ENCODE measurements around the gene KNCN.

KNCN gene

GRCh38 chr1:46526013-46526690, 25.3 kb downstream of the KNCN start:
- no peak overlapping the region for H3K4me3 ChIP-seq (ENCODE audit: insufficient read depth, low read depth, low read length, poor library complexity, severe bottlenecking)
- H3K36me3 ChIP-seq (ENCODE audit: control insufficient read depth, insufficient read depth, low read length) = no peaks in the 10 kb centered on the region
- no peak for DNase-seq
- H3K27me3 ChIP-seq (replicated peaks; ENCODE audit: control insufficient read depth, insufficient read depth, low read length, poor library complexity, severe bottlenecking) = peaks cover 5% of the 10 kb centered on the region
- no peak overlapping the region for H3K27ac ChIP-seq (ENCODE audit: insufficient read depth, low read length, poor library complexity, severe bottlenecking)
- H3K4me1 ChIP-seq (ENCODE audit: control insufficient read depth, insufficient read depth, low read length, poor library complexity, severe bottlenecking) = no peaks in the 10 kb centered on the region
- no peaks in the 10 kb centered on the region for H3K9me3 ChIP-seq (ENCODE audit: control insufficient read depth, low read length)

DNA sequence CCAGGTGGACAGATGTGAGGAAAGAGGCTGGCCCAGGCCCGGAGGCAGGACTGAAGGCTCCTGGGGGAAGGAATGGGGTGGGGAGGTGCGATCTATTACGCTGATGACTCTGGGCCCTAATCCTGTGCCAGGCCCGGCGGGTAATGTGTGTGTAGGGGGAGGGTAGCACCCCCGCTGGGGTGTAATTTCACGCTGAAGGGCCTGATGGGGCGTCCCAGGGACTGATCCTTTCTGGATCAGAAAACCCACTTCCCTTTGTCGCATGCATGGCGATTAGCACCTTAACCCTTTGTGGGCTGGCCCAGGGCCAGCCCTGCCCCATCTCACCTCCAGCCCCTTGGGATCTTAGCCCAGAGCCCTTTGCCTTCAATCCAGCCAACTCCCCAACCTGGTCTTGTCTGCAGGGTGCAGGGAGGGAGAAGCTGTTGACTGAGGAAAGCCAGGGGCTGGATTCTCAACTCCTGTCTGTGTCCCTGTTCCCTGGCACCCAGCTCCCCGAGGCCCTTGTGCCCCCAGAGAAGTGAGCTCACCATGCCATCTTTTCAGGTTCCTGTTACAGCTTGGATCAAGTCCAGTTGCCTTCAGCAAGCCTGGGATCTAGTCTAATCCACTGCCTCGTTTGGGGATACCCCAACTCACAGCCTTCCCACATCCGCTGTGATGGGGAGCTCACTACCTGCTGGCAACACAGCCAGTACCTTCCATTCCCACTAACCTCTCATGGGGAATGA, 26.0 kb downstream of the KNCN start:
- no peaks in the 10 kb centered on the region for H3K9me3 ChIP-seq (ENCODE audit: control insufficient read depth, low read length)
- H3K27me3 ChIP-seq (replicated peaks; ENCODE audit: control insufficient read depth, insufficient read depth, low read length, poor library complexity, severe bottlenecking) = peaks cover 5% of the 10 kb centered on the region
- H3K36me3 ChIP-seq (ENCODE audit: control insufficient read depth, insufficient read depth, low read length) = no peaks in the 10 kb centered on the region
- no peaks in the 10 kb centered on the region for H3K4me1 ChIP-seq (ENCODE audit: control insufficient read depth, insufficient read depth, low read length, poor library complexity, severe bottlenecking)
- H3K27ac ChIP-seq (ENCODE audit: insufficient read depth, low read length, poor library complexity, severe bottlenecking) = no peak overlapping the region
- DNase-seq = no peak
- H3K4me3 ChIP-seq (ENCODE audit: insufficient read depth, low read depth, low read length, poor library complexity, severe bottlenecking) = no peak overlapping the region

DNA sequence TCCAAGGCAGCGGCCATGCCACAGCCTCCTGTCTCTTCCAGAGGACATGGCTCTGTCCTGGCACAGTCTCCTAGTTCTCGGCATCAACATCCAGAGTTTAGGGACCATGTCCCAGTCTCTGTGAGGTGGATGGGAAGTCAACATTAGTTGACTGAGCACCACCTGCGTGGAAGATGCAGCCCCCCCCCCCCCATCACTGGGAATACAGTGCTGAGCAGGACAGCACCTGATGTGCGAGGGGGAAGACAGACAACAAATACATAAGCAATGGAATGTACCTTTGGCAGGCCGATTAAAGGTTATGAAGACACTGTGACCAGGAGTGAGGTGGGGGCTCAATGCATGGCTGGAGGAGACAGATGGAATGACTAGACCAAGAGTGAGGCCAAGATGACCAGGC, 26.6 kb downstream of the KNCN start:
- Histone ChIP-seq H3K4me3 (ENCODE audit: insufficient read depth, low read depth, low read length, poor library complexity, severe bottlenecking) (no peak overlapping the region), H3K27ac (ENCODE audit: insufficient read depth, low read length, poor library complexity, severe bottlenecking) (no peak overlapping the region), H3K36me3 (ENCODE audit: control insufficient read depth, insufficient read depth, low read length) (no peaks in the 10 kb centered on the region), H3K27me3 (replicated peaks; ENCODE audit: control insufficient read depth, insufficient read depth, low read length, poor library complexity, severe bottlenecking) (peaks cover 5% of the 10 kb centered on the region), H3K4me1 (ENCODE audit: control insufficient read depth, insufficient read depth, low read length, poor library complexity, severe bottlenecking) (no peaks in the 10 kb centered on the region), H3K9me3 (ENCODE audit: control insufficient read depth, low read length) (no peaks in the 10 kb centered on the region)
- DNase-seq = no peak

DNA sequence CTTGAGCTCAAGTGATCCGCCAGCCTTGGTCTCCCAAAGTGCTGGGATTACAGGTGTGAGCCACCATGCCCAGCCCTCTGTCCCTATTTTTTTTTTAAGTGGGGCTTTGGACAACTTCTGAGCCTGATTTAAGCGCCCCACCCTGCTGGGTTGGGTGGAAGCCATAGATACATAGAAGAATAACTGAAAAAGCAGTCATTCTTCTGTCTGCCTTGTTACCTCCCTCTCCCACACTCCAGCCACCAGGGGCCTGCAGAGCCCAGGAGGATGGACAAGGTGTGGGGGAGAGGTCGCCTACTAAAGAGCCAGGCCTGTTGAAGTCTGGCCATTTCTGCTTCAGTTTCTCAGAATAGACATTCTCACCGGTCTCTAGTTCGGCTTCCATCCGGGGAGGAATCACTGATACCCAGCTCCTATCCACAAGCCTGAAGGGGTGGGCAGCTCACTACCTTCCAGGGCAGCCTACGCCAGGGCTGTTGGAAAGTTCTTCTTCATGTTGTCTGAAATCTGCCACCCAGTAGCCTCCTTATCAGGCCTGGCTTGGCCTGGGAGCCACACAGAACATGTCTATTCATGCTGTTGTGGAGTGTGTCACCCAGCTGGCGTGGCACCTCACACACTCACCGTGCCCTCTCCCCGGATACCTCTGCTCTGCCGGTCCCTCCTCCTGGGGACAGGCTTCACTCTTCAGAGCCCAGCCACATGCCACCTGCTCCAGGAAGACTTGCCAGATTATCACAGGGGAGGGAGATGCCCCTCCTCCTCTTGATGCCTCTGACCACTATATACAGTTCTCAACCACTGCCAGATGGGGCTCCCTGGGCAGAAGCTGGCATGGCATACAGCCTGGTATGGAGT, 27.7 kb downstream of the KNCN start:
- Histone ChIP-seq H3K27me3 (replicated peaks; ENCODE audit: control insufficient read depth, insufficient read depth, low read length, poor library complexity, severe bottlenecking) (peaks cover 5% of the 10 kb centered on the region), H3K36me3 (ENCODE audit: control insufficient read depth, insufficient read depth, low read length) (no peaks in the 10 kb centered on the region), H3K9me3 (ENCODE audit: control insufficient read depth, low read length) (no peaks in the 10 kb centered on the region), H3K4me3 (ENCODE audit: insufficient read depth, low read depth, low read length, poor library complexity, severe bottlenecking) (no peak overlapping the region), H3K27ac (ENCODE audit: insufficient read depth, low read length, poor library complexity, severe bottlenecking) (no peak overlapping the region), H3K4me1 (ENCODE audit: control insufficient read depth, insufficient read depth, low read length, poor library complexity, severe bottlenecking) (no peaks in the 10 kb centered on the region)
- DNase-seq = no peak

DNA sequence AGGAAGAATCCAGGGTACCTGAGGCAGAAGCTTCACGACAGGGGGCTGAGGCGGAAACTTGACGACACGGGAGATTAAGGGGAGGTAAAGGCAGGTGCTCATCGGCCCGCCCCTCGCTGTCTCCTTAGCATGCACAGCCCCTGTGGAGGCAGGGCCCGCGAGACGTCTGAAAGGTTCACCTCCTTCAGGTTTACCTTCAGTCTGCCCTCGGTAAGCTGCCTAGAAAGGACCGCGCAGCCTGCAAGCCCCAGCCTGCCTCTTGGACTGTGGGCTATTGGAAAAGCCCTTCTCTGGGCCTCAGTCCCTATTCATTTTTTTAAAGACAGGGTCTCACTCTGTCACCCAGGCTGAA, 28.5 kb downstream of the KNCN start:
- no peak for DNase-seq
- no peaks in the 10 kb centered on the region for H3K36me3 ChIP-seq (ENCODE audit: control insufficient read depth, insufficient read depth, low read length)
- H3K9me3 ChIP-seq (ENCODE audit: control insufficient read depth, low read length) = no peaks in the 10 kb centered on the region
- H3K27ac ChIP-seq (ENCODE audit: insufficient read depth, low read length, poor library complexity, severe bottlenecking) = no peak overlapping the region
- no peaks in the 10 kb centered on the region for H3K4me1 ChIP-seq (ENCODE audit: control insufficient read depth, insufficient read depth, low read length, poor library complexity, severe bottlenecking)
- no peak overlapping the region for H3K4me3 ChIP-seq (ENCODE audit: insufficient read depth, low read depth, low read length, poor library complexity, severe bottlenecking)
- peaks cover 5% of the 10 kb centered on the region for H3K27me3 ChIP-seq (replicated peaks; ENCODE audit: control insufficient read depth, insufficient read depth, low read length, poor library complexity, severe bottlenecking)

DNA sequence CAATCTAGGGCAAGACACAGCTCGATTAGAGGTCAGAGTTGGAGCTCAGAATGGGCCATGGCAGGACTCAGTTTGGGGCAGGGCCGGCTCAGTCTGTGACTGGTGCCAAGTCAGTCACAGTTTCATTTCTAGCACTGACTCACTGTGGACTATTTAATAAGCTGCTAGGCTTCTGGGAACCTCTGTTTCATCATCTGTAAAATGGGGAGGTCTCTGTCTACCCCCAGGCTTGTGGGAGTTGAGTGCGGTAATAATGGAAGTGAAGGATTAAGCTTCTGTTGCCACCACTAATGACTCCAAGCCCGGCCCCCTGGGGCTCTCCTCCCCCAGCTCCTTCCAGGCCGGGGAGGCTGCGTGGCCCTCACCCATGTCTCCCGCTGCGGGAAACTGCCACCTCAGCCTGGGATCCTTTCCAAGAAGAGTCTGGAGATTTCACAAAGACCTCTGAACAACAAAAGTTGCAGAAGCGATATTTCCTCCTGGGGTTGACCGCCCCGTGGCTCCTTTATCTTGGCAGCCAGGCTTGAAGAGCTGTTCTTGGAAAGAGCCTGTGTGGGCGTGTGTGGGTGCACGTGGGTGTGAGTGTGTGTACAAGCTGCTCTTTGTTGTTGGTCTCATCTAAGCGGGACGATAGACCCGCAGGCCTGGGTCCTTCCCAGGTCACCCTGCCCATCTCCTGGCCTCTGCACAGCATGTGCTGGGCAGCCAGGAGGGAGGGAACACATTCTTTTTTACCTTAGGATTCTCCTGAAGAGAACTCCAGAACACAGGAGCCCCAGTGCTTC, 29.1 kb downstream of the KNCN start:
- Histone ChIP-seq H3K4me1 (ENCODE audit: control insufficient read depth, insufficient read depth, low read length, poor library complexity, severe bottlenecking) (no peaks in the 10 kb centered on the region), H3K4me3 (ENCODE audit: insufficient read depth, low read depth, low read length, poor library complexity, severe bottlenecking) (no peak overlapping the region), H3K27ac (ENCODE audit: insufficient read depth, low read length, poor library complexity, severe bottlenecking) (no peak overlapping the region), H3K36me3 (ENCODE audit: control insufficient read depth, insufficient read depth, low read length) (no peaks in the 10 kb centered on the region), H3K27me3 (replicated peaks; ENCODE audit: control insufficient read depth, insufficient read depth, low read length, poor library complexity, severe bottlenecking) (peaks cover 5% of the 10 kb centered on the region), H3K9me3 (ENCODE audit: control insufficient read depth, low read length) (no peaks in the 10 kb centered on the region)
- no peak for DNase-seq

DNA sequence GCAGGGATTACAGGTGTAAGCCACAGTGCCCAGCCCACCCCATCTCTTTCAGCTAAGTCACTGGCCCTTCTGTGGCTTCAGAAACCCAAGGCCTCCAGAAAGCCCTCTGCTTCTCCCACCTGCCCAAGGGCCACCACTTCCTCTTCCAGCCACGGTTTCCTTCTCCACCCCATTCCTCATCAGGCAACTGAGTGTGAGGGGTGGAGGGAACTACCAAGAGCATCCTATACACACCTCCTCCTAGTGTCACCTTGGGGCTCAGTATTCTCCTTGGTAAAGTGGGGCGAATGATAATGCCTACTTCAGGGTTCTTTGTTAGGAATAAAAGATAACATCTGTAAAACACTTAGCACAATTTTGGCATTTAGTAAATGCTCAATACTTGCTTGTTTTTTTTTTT, 30.0 kb downstream of the KNCN start:
- H3K4me3 ChIP-seq (ENCODE audit: insufficient read depth, low read depth, low read length, poor library complexity, severe bottlenecking) = no peak overlapping the region
- H3K27ac ChIP-seq (ENCODE audit: insufficient read depth, low read length, poor library complexity, severe bottlenecking) = no peak overlapping the region
- H3K36me3 ChIP-seq (ENCODE audit: control insufficient read depth, insufficient read depth, low read length) = no peaks in the 10 kb centered on the region
- peaks cover 3% of the 10 kb centered on the region for H3K4me1 ChIP-seq (ENCODE audit: control insufficient read depth, insufficient read depth, low read length, poor library complexity, severe bottlenecking)
- H3K27me3 ChIP-seq (replicated peaks; ENCODE audit: control insufficient read depth, insufficient read depth, low read length, poor library complexity, severe bottlenecking) = no peaks in the 10 kb centered on the region
- H3K9me3 ChIP-seq (ENCODE audit: control insufficient read depth, low read length) = no peaks in the 10 kb centered on the region
- DNase-seq = no peak

GRCh38 chr1:46520063-46520911, 31.2 kb downstream of the KNCN start:
- no peak for DNase-seq
- Histone ChIP-seq H3K27me3 (replicated peaks; ENCODE audit: control insufficient read depth, insufficient read depth, low read length, poor library complexity, severe bottlenecking) (no peaks in the 10 kb centered on the region), H3K27ac (ENCODE audit: insufficient read depth, low read length, poor library complexity, severe bottlenecking) (no peak overlapping the region), H3K4me1 (ENCODE audit: control insufficient read depth, insufficient read depth, low read length, poor library complexity, severe bottlenecking) (peaks cover 3% of the 10 kb centered on the region), H3K4me3 (ENCODE audit: insufficient read depth, low read depth, low read length, poor library complexity, severe bottlenecking) (no peak overlapping the region), H3K9me3 (ENCODE audit: control insufficient read depth, low read length) (no peaks in the 10 kb centered on the region), H3K36me3 (ENCODE audit: control insufficient read depth, insufficient read depth, low read length) (no peaks in the 10 kb centered on the region)

DNA sequence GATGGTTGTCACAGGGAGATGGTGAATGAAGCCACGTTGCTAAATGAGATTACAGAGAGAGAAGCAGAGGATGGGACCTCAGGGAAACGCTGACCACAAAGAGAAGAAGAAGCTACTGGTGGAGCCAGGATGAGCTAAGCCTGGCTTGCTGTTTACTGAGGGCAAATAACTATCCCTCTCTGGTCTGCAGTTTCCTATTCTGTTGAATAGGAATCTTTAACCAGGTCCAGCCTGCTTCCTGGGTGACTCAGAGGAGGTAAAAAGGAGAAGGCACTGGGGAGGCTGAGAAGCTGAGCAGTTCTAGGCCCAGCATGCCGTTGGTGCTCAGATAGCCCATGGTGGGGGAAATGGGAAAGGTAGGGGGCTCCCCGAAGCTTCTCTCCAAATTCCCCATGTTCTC, 32.2 kb downstream of the KNCN start:
- Histone ChIP-seq H3K36me3 (ENCODE audit: control insufficient read depth, insufficient read depth, low read length) (no peaks in the 10 kb centered on the region), H3K4me1 (ENCODE audit: control insufficient read depth, insufficient read depth, low read length, poor library complexity, severe bottlenecking) (peaks cover 3% of the 10 kb centered on the region), H3K27ac (ENCODE audit: insufficient read depth, low read length, poor library complexity, severe bottlenecking) (no peak overlapping the region), H3K27me3 (replicated peaks; ENCODE audit: control insufficient read depth, insufficient read depth, low read length, poor library complexity, severe bottlenecking) (no peaks in the 10 kb centered on the region), H3K9me3 (ENCODE audit: control insufficient read depth, low read length) (no peaks in the 10 kb centered on the region), H3K4me3 (ENCODE audit: insufficient read depth, low read depth, low read length, poor library complexity, severe bottlenecking) (no peak overlapping the region)
- DNase-seq = no peak

Measured in effector memory CD4-positive, alpha-beta T cell (primary cell).